Activated CD4-positive, alpha-beta T cell treated with anti-CD3 and anti-CD28 coated beads for 24 hours (primary cell): ENCODE data around the gene COPS6.

Source experiments
- DNase-seq, 2 donors: peaks; one replicate each; pipeline ENCODE4 v3.0.0-alpha.2; 2020; ENCODE audit warnings: low read depth in 2 of 2

The COPS6 gene

DNA sequence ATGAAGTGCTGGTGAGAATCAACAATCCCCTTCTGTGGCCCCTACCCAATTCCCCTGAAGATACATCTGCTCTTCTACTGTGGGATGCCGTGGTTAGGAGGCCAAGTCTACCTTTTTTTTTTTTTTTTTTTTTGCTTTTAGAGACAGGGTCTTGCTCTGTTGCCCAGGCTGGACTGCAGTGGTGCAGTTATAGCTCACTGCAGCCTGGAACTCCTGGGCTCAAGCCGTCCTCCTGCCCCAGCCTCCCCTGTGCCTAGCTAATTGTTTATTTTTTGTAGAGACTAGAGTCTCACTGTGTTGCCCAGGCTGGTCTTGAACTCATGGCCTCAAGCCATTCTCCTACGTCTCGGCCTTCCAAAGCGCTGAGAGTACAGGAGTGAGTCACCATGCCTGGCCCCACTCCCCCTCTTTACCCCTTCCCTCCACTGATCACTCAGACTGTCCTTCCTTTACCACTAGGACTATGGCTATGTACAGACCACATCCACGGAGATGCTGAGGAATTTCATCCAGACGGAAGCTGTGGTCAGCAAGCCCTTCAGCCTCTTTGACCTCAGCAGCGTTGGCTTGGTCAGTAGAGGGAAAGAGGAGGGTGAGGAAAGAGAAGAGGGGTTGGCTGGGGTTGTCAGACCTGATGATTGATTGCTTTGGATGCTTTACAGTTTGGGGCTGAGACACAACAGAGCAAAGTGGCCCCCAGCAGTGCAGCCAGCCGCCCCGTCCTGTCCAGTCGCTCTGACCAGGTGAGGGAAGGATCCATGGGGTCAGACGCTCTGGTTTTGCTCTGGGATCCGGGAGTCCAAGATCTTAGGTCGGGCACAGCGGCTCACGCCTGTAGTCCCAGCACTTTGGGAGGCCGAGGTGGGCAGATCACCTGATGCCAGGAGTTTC is 14.4 kb downstream of the COPS6 start:
- no peak for DNase-seq

DNA sequence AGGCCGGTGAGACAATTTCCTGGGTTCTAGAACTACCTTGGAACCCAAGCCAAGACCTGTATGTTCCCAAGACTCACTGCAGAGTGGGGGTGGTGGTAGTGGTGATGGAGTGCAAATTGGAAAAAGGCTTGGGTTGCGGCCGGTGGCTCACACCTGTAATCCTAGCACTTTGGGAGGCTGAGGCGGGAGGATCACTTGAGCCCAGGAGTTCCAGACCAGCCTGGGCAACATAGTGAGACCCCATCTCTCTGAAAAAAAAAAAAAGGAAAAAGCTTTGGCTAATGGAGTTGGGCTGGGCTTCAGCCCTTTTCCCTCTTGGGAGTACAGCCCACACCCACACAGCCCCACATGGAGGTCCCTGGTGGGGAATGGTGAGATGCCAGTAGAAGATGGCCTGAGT is 16.8 kb downstream of the COPS6 start:
- no peak for DNase-seq

DNA sequence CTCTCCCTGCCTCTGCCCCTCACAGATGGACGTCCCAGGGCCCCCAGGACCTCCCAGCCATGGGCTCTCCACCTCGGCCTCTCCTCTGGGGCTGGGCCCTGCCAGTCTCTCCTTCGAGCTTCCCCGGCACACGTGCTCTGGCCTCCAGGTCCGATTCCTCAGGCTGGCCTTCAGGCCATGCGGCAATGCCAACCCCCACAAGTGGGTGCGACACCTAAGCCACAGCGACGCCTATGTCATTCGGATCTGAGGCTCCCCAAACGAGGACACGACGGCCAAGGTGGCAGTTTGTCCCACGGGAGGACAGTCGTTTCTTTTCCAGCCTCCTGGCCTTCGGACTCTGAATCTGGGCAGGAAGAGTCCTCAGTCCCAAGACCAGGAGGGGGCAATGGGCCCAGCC is 17.9 kb downstream of the COPS6 start:
- no peak for DNase-seq

DNA sequence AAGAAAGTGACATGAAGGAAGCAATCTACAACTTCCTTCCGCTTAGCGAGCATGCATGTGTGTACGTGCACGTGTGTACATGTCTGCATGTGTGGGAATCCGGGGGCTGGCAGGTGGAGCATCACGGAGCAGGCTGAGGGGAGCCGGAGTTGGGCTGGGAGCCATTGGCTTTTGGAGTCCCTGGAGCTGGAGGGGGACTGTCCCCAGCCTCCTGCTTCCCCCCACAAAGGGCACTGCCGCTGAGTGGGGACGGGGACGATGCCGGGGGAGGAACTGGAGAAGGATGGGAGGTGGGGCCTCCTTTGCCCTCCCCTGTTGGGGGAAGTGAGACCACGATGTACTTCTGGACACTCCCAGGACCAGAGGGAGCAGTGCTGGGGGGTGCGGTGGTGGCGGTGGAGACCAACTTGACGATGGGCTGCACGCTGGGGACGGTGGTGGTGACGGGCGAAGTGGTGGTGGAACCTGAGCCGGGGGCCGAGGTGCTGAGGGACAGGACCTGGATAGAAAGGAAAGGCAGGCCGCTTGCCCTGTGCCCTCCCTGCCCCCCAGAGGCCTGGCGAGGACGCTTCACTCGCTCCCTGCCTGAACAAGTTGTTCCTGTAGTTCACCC is 18.5 kb downstream of the COPS6 start:
- no peak for DNase-seq

DNA sequence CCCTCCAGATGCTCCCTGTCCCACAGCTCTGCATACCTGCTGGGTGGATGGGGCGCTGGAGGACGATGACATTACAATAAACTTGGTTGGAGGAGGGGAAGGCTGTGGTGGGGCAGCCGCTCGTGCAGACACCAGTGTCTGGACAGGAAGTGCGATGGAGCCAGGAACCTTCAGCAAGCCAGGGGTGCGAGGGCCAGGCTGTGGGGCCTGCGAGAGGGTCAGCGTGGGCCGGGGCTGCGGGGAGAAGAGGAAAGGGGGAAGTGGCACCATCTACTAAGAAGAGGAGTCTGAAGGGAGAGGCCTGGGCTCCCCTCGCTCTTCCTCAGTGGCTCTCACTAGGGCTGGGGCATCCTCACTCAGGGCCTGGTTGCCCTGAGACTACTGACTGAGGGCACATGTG is 19.1 kb downstream of the COPS6 start:
- DNase-seq: no peak

DNA sequence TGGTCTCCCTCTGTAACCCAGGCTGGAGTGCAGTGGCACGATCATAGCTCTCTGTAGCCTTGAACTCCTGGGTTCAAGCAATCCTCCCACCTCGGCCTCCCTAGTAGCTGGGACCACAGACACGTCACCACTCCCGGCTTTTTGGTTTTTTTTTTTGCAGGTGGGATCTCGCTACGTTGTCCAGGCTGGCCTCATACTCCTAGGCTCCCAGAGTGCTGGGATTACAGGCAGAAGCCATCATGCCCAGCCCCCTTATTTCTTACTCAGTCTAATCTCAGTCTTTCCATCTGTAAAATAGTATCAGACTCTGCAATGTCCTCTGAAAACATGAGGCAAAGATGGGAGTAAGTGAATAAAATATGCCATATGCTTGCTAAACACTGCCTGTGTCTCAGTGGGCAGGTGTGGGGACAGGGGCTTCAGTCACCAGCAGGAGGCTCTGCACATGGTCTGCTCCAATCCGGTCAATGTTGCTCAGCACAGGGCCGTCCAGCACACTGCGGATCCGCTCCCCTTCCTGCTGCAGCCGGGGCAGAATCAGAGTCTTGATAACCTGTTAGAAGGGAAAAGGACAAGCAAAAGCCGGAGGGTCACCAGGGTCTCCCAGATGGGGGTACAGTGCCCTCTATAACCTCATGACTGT is 20.9 kb downstream of the COPS6 start:
- no peak for DNase-seq

DNA sequence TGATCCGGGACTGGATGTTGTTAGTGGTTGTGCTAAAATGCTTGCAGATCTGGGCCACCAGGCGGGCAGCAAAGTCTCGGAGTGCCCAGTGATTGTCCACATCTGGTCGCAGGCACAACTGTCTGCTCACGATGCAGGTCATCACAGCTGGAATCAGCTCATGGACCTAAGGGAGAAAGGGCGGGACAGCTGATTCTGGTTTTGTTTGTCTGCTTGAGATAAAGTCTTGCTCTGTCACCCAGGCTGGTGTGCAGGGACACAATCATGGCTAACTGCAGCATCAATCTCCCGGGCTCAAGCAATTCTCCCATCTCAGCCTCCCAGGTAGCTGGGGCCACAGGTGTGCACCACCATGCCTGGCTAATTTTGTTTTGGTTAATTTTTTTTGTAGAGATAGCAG is 22.4 kb downstream of the COPS6 start:
- no peak for DNase-seq

DNA sequence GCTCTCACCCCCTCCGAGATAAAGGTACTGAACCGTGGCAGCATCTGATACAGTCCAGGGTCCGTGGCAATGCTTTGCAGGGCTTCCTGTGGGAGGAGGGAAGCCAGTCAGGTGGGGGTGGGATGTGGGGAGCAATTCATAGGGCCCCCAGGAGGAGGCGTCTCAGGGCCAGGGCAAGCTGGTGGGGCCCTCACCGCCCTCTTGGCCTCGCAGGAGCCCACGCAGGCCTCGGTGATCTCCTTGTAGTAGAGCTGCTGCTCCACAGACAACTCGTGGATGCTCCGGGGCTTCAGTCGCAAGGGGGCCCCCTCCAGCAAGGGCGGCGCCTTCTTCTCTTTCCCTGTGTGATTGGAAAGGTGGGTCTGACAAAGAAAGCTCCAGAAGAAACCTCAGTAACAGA is 23.1 kb downstream of the COPS6 start:
- DNase-seq: no peak

DNA sequence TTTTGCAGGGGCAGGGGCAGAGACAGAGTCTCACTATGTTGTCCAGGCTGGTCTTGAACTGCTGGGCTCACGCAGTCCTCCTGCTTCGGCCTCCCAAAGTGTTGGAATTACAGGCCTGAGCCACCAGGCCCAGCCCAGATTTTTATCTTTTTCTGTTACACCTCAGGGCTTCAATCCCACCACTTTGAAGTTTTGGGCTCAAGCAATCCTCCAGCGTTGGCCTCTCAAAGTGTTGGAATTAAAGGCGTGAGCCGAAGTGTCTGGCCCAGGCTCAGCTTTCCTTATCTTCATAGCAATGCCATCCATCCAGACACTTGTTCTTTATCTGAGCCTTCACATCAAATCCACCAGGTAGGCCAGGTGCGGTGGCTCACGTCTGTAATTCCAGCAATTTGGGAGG is 26.3 kb downstream of the COPS6 start:
- DNase-seq: no peak

DNA sequence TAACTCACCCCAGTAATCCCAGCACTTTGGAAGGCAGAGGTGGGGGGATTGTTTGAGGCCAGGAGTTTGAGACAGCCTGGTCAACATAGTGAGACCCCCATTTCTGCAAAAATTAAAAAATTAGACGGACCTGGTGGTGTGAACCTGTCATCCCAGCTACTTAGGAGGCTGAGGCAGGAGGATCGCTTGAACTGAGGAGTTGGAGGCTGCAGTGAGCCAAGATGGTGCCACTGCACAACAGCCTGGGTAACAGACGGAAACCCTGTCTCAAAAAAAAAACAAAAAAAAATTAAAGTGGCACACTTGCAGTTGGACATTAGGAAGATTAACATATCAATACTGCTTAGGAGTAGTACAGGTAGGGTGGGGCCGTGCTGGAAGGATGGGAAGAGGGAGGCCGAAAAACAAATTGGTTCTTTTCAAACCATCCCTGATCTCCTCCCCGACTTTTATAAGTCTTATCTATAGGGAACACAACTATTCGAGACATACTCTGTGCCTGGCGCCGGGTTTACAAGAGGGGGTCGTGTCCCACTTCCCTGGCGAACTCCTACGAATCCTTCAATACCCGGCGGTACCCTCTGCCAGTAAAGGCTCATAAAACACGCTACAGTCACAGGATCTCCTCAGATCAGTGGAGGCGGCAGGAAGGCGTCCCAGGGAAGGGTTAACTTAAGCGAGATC is 29.8 kb downstream of the COPS6 start:
- no peak for DNase-seq

DNA sequence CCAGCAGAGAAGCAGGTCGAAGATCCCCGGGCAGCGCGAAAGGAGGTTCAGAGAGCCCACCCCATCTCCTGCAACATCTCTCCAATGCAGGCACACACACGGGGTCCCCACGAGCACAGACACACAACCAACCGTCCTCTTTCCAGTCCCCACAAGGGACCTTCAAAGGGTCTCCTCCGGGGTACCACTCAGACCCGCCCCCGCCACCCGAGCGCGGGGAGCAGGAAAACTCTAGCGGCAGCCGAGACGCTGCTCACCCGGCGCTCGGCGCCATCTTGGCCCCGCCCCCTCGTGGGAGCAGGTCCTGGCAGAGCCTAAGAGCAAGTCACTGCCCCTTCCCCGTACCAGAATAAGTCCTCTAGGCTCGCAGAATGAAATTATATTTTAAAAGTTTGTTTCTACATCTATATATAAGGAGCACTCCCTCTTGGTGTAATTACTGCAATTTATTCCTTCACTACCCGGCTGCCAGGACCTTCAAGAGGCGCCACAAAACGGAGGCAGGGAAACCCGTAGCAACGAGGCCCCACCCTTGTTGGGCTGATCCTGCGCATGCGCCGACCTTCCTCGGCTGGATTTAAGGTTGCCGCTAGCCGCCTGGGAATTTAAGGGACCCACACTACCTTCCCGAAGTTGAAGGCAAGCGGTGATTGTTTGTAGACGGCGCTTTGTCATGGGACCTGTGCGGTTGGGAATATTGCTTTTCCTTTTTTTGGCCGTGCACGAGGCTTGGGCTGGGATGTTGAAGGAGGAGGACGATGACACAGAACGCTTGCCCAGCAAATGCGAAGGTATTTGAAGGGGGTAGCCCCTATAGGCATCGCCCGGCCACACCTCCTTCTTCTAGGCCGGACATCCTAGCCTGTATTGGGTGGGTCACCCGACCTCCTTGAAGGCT is 30.6 kb downstream of the COPS6 start, which contains the start of the genes CNPY4 and TAF6:
Gene CNPY4, plus strand, starts transcription at position 563 of the 898 bp plus-strand sequence. Its CDS starts 111 bp downstream, at position 674.
Gene TAF6, minus strand, starts transcription at position 287 of the 898 bp plus-strand sequence. CDS start 5,149 bp downstream, outside the sequence.
- DNase-seq: peak; percentile 93 to 96

DNA sequence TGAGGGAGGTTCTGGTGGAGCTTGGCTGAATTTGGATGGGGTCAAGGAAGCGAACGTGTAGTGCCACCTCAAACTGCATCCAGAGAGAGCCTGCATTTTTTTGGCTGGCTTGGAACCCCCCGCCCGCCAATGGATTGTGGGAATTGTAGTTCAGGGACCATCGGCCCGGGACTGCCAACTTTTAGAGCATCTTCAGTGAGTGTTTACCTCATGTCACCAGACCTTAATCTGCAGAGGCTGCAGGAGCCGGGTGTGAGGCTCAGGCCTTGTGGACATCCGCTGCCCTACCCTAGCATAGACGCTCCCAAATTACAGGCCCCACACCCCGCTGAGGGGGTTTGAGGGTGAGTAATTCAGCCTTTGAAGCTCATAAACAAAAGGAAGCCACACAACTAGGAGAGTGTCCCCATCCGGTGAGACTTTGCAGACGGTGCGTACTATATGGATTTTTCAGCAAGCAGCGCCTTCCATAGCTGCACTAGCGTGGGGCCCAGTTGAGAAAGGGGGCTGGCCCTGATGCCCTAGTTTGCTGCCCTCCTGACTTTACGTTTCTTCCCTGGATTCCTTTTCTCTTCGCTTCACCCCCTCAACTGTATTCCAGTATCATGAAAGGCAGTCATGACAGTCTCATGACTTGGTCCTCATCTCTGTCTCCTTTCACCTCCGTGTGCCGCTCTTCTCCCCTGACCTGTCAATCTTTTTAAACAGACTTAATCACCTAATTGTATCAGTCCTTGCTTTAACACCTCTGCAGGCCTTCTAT is 31.4 kb downstream of the COPS6 start:
- DNase-seq: peak; percentile 49 to 55

DNA sequence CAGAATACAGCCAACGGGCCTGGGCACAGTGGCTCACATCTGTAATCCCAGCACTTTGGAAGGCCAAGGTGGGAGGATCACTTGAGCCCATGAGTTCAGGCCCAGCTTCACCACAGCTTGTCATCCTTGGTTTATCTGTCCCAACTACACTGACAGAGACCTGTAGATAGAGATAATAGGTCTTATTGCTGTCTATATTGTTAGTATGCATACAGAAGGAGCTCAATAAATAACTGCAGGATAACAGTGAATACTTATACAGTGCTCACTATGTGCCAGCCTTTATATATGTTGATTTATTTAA is 31.9 kb downstream of the COPS6 start:
- DNase-seq: no peak

DNA sequence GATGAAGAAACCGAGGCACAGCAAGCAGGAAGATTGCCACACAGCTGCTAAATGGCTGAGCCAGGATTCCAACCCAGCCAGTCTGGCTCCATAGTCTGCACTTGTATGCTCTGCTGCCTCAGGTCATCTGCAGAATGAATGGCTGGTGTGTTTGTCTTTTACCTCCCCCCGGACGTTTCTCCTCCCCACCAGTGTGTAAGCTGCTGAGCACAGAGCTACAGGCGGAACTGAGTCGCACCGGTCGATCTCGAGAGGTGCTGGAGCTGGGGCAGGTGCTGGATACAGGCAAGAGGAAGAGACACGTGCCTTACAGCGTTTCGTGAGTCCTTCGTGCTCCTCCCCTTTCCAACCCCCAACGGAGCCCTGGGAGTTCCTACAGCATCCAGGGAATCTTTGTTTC is 33.3 kb downstream of the COPS6 start:
- DNase-seq: no peak

DNA sequence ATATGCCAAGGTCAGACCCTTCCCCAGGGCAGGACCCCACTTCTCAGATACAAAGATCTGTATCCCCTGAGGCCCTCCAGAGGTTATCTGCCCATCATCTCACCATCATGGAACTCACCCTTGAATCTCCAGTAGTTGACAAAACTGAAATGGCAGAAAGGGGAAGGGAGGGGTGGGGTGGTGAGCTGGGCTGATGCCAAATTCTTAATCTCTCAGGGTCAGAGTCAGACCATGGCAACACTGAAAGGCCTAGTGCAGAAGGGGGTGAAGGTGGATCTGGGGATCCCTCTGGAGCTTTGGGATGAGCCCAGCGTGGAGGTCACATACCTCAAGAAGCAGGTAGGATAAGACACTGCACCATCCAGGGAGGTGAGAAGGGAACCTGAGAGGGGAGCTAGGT is 33.8 kb downstream of the COPS6 start:
- no peak for DNase-seq

DNA sequence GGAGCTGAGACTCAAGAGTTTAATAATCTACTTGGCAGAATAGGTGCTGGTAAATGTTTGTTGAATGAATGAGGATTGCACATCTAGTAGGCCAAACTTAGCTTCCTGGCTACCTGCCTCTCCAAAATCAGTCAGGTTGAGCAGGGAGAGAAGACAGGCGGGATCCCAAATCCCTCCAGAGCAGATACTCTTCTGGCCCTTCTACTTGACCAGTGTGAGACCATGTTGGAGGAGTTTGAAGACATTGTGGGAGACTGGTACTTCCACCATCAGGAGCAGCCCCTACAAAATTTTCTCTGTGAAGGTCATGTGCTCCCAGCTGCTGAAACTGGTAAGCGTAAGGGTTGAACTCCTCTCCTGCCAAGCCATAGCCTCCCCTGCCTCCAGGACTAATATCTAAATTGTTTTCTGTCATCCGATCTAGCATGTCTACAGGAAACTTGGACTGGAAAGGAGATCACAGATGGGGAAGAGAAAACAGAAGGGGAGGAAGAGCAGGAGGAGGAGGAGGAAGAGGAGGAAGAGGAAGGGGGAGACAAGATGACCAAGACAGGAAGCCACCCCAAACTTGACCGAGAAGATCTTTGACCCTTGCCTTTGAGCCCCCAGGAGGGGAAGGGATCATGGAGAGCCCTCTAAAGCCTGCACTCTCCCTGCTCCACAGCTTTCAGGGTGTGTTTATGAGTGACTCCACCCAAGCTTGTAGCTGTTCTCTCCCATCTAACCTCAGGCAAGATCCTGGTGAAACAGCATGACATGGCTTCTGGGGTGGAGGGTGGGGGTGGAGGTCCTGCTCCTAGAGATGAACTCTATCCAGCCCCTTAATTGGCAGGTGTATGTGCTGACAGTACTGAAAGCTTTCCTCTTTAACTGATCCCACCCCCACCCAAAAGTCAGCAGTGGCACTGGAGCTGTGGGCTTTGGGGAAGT is 35.8 kb downstream of the COPS6 start:
- DNase-seq: no peak

DNA sequence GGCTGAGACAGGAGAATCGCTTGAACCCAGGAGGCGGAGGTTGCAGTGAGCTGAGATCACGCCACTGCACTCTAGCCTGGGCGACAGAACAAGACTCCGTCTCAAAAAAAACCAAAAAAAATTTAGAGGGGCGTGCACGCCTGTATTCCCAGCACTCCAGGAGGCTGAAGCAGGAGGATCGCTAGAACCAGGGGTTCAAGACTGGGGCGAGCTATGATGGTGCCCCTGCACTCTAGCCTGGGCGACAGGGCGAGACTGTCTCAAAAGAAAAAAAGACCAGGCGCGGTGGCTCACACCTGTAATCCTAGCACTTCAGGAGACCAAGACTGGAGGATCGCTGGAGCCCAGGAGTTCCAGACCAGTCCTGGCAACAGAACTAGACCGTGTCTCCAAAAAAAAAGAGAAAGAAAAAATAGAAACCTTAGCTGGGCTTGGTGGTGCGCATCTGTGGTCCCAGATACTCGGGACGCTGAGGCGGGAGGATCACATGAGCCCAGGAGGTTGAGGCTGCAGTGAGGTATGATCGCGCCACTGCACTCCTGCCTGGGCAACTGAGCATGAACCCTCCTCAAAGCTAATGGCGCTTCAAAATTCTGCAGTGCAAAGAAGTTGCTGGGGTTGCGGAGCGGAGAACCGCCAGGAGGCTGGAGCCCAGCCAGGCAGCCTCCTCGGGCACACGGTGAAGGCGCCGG is 37.6 kb downstream of the COPS6 start:
- no peak for DNase-seq

DNA sequence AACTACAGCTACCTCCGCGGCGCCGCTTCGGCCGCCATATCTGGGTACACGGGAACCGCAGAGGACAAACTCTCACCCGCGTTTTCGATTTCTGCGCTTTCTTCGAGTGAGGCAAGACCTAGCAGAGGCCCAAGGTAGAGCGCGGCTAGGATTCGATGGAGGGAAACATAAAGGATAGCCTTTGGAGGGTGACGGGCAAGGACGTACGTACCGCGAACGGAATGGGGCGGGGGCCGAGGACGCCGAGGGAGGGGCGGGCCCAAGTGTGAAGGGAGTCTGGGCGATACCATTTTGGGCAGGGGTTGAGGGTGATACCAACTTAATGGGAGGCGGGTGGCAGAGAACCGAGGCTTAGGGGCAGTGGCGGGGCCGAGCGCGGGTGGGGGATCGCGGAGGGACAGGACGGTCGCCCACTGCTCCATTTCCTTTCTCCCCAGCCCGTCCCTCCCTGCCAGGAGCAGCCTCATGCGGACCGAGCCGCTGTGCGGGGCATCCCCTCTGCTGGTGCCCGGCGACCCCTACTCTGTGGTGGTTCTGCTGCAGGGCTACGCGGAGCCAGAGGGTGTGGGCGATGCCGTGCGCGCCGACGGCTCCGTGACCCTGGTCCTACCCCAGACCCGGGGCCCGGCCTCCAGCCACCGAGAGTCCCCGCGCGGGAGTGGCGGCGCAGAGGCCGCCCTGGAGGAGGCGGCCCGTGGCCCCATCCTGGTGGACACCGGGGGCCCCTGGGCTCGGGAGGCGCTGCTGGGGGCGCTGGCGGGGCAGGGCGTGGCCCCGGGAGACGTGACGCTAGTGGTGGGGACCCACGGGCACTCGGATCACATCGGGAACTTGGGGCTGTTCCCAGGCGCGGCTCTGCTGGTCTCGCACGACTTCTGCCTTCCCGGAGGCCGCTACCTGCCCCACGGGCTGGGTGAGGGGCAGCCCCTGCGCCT is 38.4 kb downstream of the COPS6 start, which contains the start of gene MBLAC1:
Gene MBLAC1, plus strand, starts transcription at position 37 of the 935 bp plus-strand sequence. Its CDS starts 429 bp downstream, at position 466.
- DNase-seq: peak; percentile 89 to 91
